D721Med (cell line): ENCODE measurements around the gene RASL11B.
"Not testable (repeated sequence)": the region's sequence is repeated elsewhere in the genome, so short reads cannot be mapped to it uniquely, and the experiment has no call there.

Source experiments
- DNase-seq: peaks from one replicate; pipeline ENCODE4 v3.0.0; 2011; ENCODE audit warnings: low spot score; ENCODE audit not compliant: insufficient read length
- FAIRE-seq: peaks from 2 replicates; lab custom pipeline; 2011; peaks lifted over from hg19 to GRCh38; lab: Jason Lieb, UNC
- TF ChIP-seq, protein P1 (sequence below): IDR thresholded peaks from 2 replicates; pipeline ENCODE4 v1.5.1; 2012; ENCODE audit warnings: mild to moderate bottlenecking, control low read depth; ENCODE audit not compliant: insufficient read depth; ENCODE audit errors: missing control alignments

RASL11B gene

DNA sequence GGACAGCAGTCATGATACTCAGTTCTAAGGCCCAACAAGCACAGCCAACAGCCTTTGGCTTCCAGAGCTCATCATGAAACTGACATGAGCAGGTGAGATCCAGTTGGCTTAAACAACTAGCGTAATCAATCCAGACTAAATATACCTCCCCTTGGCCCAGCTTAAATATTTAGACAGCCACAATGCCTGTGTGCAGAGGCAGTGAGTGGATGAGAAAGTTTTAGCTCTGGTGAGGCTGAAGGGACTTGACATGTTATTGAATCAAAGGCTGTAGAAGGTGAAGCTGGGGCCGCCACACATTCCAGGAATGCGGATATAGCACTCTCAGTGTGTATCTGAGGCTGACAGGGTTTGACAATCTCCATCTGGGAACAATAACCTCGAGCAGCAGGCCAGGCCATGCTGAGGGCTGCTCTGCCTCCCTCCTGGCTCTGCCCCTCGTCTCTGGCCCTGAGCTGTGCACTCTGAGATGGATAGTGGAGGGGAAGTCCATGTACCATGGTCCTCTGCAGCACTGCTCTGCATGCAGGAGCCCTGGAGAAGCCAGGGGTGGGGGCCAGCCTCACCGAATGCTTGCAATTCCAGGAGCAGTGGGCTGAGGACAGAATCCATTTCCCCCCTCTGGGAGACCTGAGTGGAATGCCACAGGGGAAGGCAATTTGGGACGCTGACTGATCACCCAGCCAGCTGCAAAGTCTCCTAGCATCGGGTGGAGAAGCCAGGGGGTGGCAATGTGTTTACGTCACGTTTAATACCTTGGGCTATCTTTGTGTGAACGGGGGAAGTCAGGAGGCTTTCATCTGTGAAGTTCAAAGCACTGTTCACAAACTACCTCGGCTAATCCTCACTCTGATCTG is 37.3 kb upstream of the RASL11B start:
- FAIRE-seq (no peak), DNase-seq (no peak)
- TF ChIP-seq, protein P1, sequence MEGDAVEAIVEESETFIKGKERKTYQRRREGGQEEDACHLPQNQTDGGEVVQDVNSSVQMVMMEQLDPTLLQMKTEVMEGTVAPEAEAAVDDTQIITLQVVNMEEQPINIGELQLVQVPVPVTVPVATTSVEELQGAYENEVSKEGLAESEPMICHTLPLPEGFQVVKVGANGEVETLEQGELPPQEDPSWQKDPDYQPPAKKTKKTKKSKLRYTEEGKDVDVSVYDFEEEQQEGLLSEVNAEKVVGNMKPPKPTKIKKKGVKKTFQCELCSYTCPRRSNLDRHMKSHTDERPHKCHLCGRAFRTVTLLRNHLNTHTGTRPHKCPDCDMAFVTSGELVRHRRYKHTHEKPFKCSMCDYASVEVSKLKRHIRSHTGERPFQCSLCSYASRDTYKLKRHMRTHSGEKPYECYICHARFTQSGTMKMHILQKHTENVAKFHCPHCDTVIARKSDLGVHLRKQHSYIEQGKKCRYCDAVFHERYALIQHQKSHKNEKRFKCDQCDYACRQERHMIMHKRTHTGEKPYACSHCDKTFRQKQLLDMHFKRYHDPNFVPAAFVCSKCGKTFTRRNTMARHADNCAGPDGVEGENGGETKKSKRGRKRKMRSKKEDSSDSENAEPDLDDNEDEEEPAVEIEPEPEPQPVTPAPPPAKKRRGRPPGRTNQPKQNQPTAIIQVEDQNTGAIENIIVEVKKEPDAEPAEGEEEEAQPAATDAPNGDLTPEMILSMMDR, result no peak

DNA sequence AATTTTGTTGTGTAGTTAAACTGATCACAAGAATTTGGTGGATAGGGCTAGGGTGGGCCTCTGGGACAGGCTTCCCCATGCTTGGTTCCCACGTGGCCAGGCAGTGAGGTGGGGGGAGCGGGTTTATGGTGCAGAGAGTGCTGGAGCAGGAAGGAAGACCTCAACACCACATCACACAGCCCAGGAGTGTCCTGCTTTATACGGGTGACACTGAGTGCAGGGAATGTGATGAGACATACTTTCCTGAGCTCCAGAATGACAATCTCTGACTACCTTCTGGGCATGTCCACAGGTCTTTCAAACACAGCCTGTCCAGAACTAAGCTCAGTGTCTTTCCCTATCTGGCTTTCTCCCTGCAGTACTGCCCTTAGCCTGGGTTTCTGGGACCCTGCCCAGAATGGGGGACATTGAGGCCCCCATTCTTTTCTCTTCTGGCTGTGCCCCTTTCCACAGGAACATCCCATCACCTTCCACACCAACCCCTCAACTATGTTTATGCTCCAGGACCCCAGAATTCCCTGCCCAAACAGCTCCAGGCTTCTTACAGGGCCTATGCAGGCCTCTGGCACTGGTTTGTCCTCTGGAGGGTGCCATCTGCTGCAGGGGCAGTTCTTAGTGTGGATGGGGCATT is 36.5 kb upstream of the RASL11B start:
- DNase-seq (no peak), FAIRE-seq (no peak)
- TF ChIP-seq, protein P1, result no peak

- TF ChIP-seq, protein P1, result no peak
- DNase-seq (no peak), FAIRE-seq (no peak)
Measured at GRCh38 chr4:52833941-52834525, 28.1 kb upstream of the RASL11B start.

- FAIRE-seq, DNase-seq: not testable (repeated sequence)
Measured at GRCh38 chr4:52834641-52835456, 27.3 kb upstream of the RASL11B start.

- TF ChIP-seq, protein P1, result no peak
- no peak for DNase-seq
- no peak for FAIRE-seq
Measured at GRCh38 chr4:52836120-52836519, 26.0 kb upstream of the RASL11B start.

- TF ChIP-seq, protein P1, result no peak
- DNase-seq, result no peak
- no peak for FAIRE-seq
Measured at GRCh38 chr4:52836678-52837077, 25.4 kb upstream of the RASL11B start.

DNA sequence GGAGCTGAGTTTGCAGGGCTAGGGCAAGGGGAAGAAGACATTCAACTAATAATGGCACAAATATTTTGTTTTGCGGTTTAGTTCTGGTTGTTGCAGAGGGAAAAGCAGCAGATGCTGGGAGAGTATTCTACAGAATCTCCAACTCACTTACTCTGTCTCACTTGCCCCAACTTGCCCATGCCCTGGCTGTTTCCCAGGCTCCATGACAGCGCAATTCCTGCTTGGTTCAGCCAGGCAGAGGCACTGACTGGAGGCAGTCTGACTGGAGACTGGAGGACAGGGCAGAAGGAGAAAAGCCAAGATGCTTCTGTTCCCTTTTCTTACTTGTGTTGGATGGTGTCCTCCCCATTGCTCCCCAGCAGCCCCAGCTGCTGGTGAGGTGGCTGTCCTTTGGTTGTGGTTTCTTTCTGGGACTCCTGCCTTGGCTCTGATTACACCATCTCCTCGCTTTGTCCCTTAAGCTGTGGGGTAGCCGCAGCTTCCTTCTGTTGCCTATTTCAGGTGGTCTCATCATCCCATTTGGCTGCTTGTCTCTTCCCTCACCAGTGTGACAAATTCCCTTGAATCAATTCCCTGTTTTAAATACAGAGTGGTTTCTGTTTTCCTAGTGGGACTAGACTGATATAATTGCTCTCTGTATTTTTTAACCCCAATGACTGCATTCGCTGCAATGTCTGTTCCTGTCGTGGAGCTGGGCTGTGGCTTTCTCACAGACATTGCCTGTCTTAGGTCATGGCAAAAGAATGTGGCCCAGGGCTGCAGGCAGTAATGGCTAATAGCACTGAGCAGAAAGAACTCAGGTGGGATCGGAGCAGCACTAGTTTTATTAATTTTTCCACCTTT is 24.2 kb upstream of the RASL11B start:
- no peak for DNase-seq
- FAIRE-seq, result no peak
- TF ChIP-seq, protein P1, result no peak
